OCI-LY7 (cell line): ENCODE measurements around the gene UFL1. TPM values are rescaled to one million over a fixed set of nuclear protein-coding genes. Genes with fewer than 3 reads are reported as not detected.

Source experiments
- BruUV-seq: library from RNA; stranded (reverse); fragments of 400-500 nt; replicated peaks from 2 replicates; lab custom pipeline; 2021; lab: Mats Ljungman, UMichigan
- CTCF ChIA-PET: fragments of 300-600 bp; sonication (Branson Sonifier 250); formaldehyde crosslinking; loops from one replicate; lab custom pipeline; 2022; ENCODE audit warnings: antibody characterized with exemption; ENCODE audit not compliant: unreplicated experiment; lab: Charles Lee
- POLR2A ChIA-PET: fragments of 300-600 bp; sonication (Branson Sonifier 250); formaldehyde crosslinking; loops from one replicate; lab custom pipeline; 2022; ENCODE audit warnings: antibody characterized with exemption; lab: Charles Lee
- DNase-seq: peaks from one replicate; pipeline ENCODE4 v3.0.0-alpha.2; 2015; ENCODE audit warnings: low spot score
- H2AFZ ChIP-seq: fragments of 200-600 bp; sonication (generic), shearing (Covaris generic); 2 replicates; pipeline ENCODE4 v1.6.1; 2014; ENCODE audit warnings: mild to moderate bottlenecking, antibody characterized with exemption, low read length, moderate library complexity
- H3K27ac ChIP-seq: fragments of 200-600 bp; sonication (generic); 2 replicates; pipeline ENCODE4 v1.5.1; 2014; ENCODE audit warnings: mixed run types, low read depth, mild to moderate bottlenecking, moderate library complexity, low read length, inconsistent platforms; ENCODE audit not compliant: poor library complexity, severe bottlenecking
- H3K36me3 ChIP-seq: fragments of 200-600 bp; sonication (generic); 2 replicates; pipeline ENCODE4 v1.6.1; 2014; ENCODE audit warnings: mild to moderate bottlenecking, antibody characterized with exemption, low read length, moderate library complexity, mixed read lengths; ENCODE audit not compliant: insufficient read depth
- H3K4me1 ChIP-seq: fragments of 200-600 bp; sonication (generic); 2 replicates; pipeline ENCODE4 v1.5.1; 2014; ENCODE audit warnings: mild to moderate bottlenecking, low read length; ENCODE audit not compliant: insufficient read depth, poor library complexity, severe bottlenecking
- H3K4me2 ChIP-seq: fragments of 200-600 bp; sonication (generic); 2 replicates; pipeline ENCODE4 v1.6.1; 2014; ENCODE audit warnings: mild to moderate bottlenecking, low read length
- H3K4me3 ChIP-seq: fragments of 200-600 bp; sonication (generic); 2 replicates; pipeline ENCODE4 v1.5.1; 2014; ENCODE audit warnings: mild to moderate bottlenecking, low read depth, low read length; ENCODE audit not compliant: poor library complexity, severe bottlenecking
- H3K79me2 ChIP-seq: fragments of 200-600 bp; sonication (generic); 2 replicates; pipeline ENCODE4 v1.6.1; 2016; ENCODE audit warnings: low read depth, mild to moderate bottlenecking, low read length, moderate library complexity, mixed read lengths; ENCODE audit not compliant: insufficient read depth
- H3K9me2 ChIP-seq: fragments of 200-600 bp; sonication (generic); 2 replicates; pipeline ENCODE4 v1.6.1; 2016; ENCODE audit warnings: mild to moderate bottlenecking, low read length, mixed read lengths; ENCODE audit not compliant: insufficient read depth
- H3K9me3 ChIP-seq: fragments of 200-600 bp; sonication (generic); 2 replicates; pipeline ENCODE4 v1.6.1; 2014; ENCODE audit warnings: mild to moderate bottlenecking, mixed run types, low read length, mixed read lengths
- H4K20me1 ChIP-seq: fragments of 200-600 bp; sonication (generic); 2 replicates; pipeline ENCODE4 v1.6.1; 2014; ENCODE audit warnings: mild to moderate bottlenecking, antibody characterized with exemption, low read length, moderate library complexity, mixed read lengths; ENCODE audit not compliant: insufficient read depth
- EZH2phosphoT487 ChIP-seq: fragments of 200-600 bp; sonication (generic); IDR thresholded peaks from 2 replicates; pipeline ENCODE4 v1.6.1; 2018; ENCODE audit warnings: low read depth, borderline replicate concordance, mild to moderate bottlenecking, mixed run types, antibody characterized with exemption, low read length, moderate library complexity, mixed read lengths
- intact Hi-C: fragments of 100-400 bp; cut with micrococcal nuclease; formaldehyde crosslinking; loops from one replicate; pipeline ENCODE4 v1.10.0; 2022; ENCODE audit not compliant: unreplicated experiment
- total RNA-seq, 2 experiments: library from RNA; depleted of rRNA in 1 of 2; stranded (reverse); fragments of >200 nt in 1 of 2; shearing (Covaris generic) in 1 of 2; gene quantifications; 2 replicates each; pipeline ENCODE4 v1.2.3, GENCODE V29; 2014 to 2022
- TF ChIP-seq, protein P1 (sequence below): fragments of 200-600 bp; sonication (generic); conservative IDR thresholded peaks from 2 replicates; pipeline ENCODE4 v1.5.1; 2014; ENCODE audit warnings: mild to moderate bottlenecking, antibody characterized with exemption, low read length, moderate library complexity, mixed read lengths

UFL1 gene
- total RNA-seq, 2 experiments from 2014 or later: 14.1 to 38.0 TPM

DNA sequence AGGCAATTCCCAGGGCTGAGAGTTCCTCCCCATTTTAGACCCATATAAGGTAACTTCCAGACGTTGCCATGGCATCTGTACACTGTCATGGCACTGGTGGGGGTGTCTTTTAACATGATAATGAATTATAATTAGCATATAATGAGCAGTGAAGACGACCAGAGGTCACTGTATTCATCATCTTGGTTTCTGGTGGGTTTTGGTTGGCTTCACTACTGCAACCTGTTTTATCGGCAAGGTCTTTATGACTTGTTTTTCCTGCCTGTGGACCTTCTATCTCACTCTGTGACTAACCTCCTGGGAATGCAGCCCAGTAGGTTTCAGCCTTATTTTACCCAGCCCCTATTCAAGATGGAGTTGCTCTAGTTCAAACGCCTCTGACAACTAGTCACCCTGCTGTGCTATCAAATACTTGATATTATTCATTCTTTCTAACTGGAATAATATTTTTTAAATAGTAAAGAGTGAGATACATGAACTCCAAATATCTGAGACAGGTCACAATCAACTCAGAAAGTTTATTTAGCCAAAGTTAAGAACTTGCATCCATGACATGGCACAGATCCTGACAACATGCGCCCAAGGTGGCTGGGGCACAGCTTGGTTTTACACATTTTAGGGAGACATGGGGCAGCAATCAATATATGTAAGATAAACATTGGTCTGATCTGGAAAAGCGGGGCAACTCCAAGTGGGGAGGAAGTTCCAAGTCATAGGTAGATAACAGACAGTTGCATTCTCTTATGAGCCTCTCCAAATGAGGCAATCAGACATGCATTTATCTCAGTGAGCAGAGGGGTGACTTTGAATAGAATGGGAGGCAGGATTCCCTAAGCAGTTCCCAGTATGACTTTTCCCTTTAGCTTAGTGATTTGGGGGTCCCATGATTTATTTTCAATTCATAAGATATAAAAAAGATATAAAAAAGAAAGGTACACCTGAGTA, 1.2 kb upstream of the UFL1 start:
- ChIA-PET POLR2A (interaction anchor here (0.6 to 0.7 kb wide), 3 partner anchors 25 to 535 kb away, joined by 3 to 5 read pairs (median 4); no protein-coding TSS in a partner anchor), CTCF (no interaction called here)
- peaks cover 36% of the 10 kb centered on the region; the same call in 1 of the 2 replicates for H3K79me2 ChIP-seq
- H3K9me3 ChIP-seq: no peaks in the 10 kb centered on the region
- no peaks in the 10 kb centered on the region for H4K20me1 ChIP-seq
- peak overlapping the region; percentile 75 for H3K4me2 ChIP-seq
- no peak overlapping the region for H3K27ac ChIP-seq
- TF ChIP-seq EZH2phosphoT487: no peak
- TF ChIP-seq, protein P1, sequence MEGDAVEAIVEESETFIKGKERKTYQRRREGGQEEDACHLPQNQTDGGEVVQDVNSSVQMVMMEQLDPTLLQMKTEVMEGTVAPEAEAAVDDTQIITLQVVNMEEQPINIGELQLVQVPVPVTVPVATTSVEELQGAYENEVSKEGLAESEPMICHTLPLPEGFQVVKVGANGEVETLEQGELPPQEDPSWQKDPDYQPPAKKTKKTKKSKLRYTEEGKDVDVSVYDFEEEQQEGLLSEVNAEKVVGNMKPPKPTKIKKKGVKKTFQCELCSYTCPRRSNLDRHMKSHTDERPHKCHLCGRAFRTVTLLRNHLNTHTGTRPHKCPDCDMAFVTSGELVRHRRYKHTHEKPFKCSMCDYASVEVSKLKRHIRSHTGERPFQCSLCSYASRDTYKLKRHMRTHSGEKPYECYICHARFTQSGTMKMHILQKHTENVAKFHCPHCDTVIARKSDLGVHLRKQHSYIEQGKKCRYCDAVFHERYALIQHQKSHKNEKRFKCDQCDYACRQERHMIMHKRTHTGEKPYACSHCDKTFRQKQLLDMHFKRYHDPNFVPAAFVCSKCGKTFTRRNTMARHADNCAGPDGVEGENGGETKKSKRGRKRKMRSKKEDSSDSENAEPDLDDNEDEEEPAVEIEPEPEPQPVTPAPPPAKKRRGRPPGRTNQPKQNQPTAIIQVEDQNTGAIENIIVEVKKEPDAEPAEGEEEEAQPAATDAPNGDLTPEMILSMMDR: no peak
- DNase-seq: peak; percentile 7
- H3K4me1 ChIP-seq: peaks cover 24% of the 10 kb centered on the region
- intact Hi-C loops: loop anchor here (2.0 to 10.0 kb wide), 4 partner anchors 90 to 943 kb away; partner anchors contain the start of genes GPR63, MANEA and MMS22L
- peak overlapping the region; percentile 90 for H3K4me3 ChIP-seq
- no TSS peak for BruUV-seq
- peak overlapping the region; percentile 97; the same call in 1 of the 2 replicates for H2AFZ ChIP-seq
- H3K36me3 ChIP-seq: peaks cover 11% of the 10 kb centered on the region
- H3K9me2 ChIP-seq: no peaks in the 10 kb centered on the region

DNA sequence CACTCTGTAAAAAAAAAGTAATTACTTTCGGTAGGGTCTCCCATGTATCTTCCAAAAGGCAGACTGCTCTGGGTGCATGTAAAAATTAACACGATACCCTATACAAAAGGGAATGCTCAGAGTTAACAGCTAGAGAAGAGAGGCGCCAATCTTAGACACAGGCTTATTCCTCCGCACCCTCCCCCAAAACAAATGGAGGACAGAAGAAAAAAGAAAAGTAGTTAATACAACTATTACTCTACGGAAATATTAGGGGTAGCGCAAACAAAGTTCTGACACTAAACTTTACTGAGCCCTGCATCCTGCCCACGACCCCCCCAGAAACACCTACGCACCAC, 331 bp upstream of the UFL1 start:
- peaks cover 24% of the 10 kb centered on the region for H3K4me1 ChIP-seq
- CTCF ChIA-PET: no interaction called here
- no peaks in the 10 kb centered on the region for H3K9me2 ChIP-seq
- peak overlapping the region; percentile 90 for H3K4me3 ChIP-seq
- peaks cover 36% of the 10 kb centered on the region; the same call in 1 of the 2 replicates for H3K79me2 ChIP-seq
- no peaks in the 10 kb centered on the region for H3K9me3 ChIP-seq
- H4K20me1 ChIP-seq: no peaks in the 10 kb centered on the region
- TF ChIP-seq EZH2phosphoT487: no peak
- peaks cover 19% of the 10 kb centered on the region for H3K36me3 ChIP-seq
- intact Hi-C loops: loop anchor here (2.0 to 10.0 kb wide), 4 partner anchors 90 to 944 kb away; partner anchors contain the start of genes GPR63, MANEA and MMS22L
- H3K4me2 ChIP-seq: peak overlapping the region; percentile 75
- H2AFZ ChIP-seq: peak overlapping the region; percentile 97
- H3K27ac ChIP-seq: peak overlapping the region; percentile 84
- BruUV-seq: no TSS peak
- no peak for DNase-seq
- POLR2A ChIA-PET: interaction anchor here (1.4 kb wide), 1 partner anchor 10 kb away, joined by 3 read pairs; no protein-coding TSS in a partner anchor

DNA sequence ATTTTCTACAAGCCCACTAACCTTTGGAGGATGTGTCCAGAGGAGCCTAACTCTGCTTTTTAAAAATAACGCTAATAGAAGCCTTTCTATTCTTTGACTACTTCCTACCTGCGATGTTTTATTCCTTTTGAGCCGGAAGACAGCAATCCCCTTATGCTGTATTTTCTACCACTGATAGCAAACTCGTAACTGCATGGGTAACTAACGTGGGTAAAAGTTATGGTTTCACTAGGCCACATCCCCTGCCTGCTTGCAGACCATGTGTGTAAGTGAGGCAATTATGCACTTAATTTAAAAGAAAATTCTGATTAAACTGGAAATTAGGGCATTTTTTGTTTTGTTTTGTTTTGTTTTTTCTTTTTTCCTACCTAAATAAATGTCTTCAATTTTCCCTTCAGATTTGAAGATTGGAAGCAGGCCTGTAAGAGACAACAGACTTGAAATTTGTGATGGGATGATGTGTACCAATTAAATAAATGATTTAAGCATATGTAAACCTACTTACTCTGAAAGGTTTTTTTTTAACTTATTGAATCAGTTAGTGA, 931 bp downstream of the UFL1 start:
- intact Hi-C loops: loop anchor here (1.0 to 10.0 kb wide), 5 partner anchors 315 to 945 kb away; partner anchors contain the start of genes GPR63, MANEA, MMS22L and NDUFAF4
- H4K20me1 ChIP-seq: no peaks in the 10 kb centered on the region
- H3K4me2 ChIP-seq: peak overlapping the region; percentile 58
- no peaks in the 10 kb centered on the region for H3K9me3 ChIP-seq
- peaks cover 32% of the 10 kb centered on the region for H3K36me3 ChIP-seq
- peak overlapping the region; percentile 97 for H2AFZ ChIP-seq
- CTCF ChIA-PET: no interaction called here
- POLR2A ChIA-PET: interaction anchor here (0.7 to 2.3 kb wide), 14 partner anchors 9 to 511 kb away, joined by 3 to 14 read pairs (median 3); no protein-coding TSS in a partner anchor
- H3K27ac ChIP-seq: peak overlapping the region; percentile 84
- peak overlapping the region; percentile 90 for H3K4me3 ChIP-seq
- peak; percentile 44 for DNase-seq
- TSS peak; percentile 76 for BruUV-seq
- no peak for TF ChIP-seq EZH2phosphoT487
- TF ChIP-seq, protein P1: no peak
- H3K79me2 ChIP-seq: peaks cover 36% of the 10 kb centered on the region; the same call in 1 of the 2 replicates
- no peaks in the 10 kb centered on the region for H3K9me2 ChIP-seq
- peaks cover 24% of the 10 kb centered on the region for H3K4me1 ChIP-seq
